CD4-positive, alpha-beta T cell treated with Interferon alpha-2 for 1 hour (primary cell): ENCODE measurements around the gene TNFRSF9.
A peak's percentile ranks its signal among the peaks of the same experiment; 100 is the strongest.
"Not testable (repeated sequence)": the region's sequence is repeated elsewhere in the genome, so short reads cannot be mapped to it uniquely, and the experiment has no call there.

ENCODE experiments used
- DNase-seq, 2 donors: peaks; one replicate each; pipeline ENCODE4 v3.0.0-alpha.2; 2020 to 2022

TNFRSF9 gene

GRCh38 chr1:7940745-7941436, at the start of gene TNFRSF9:
TNFRSF9 (minus strand) TSS chr1:7940839; CDS start chr1:7939994, 845 bp downstream.
- peak; percentile 65 to 73 for DNase-seq

GRCh38 chr1:7989762-7990428, 49.3 kb upstream of the TNFRSF9 start:
- no peak for DNase-seq

GRCh38 chr1:7988576-7988975, 47.9 kb upstream of the TNFRSF9 start:
- DNase-seq: no peak

DNA sequence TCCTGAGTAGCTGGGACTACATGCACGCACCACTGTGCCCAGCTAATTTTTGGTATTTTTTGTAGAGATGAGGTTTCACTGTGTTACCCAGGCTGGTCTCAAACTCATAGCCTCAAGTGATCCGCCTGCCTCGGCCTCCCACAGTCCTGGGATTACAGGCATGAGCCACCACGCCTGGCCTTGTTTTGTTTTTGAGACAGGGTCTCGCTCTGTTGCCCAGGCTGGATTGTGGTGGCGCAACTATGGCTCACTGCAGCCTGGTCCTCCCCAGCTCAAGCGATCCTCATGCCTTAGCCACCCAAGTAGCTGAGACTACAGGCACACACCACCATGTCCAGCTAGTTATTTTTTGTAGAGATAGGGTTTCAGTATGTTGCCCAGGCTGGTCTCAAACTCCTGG, 46.9 kb upstream of the TNFRSF9 start:
- no peak for DNase-seq

- DNase-seq: no peak
Observed at GRCh38 chr1:7985851-7986612, 45.4 kb upstream of the TNFRSF9 start.

DNA sequence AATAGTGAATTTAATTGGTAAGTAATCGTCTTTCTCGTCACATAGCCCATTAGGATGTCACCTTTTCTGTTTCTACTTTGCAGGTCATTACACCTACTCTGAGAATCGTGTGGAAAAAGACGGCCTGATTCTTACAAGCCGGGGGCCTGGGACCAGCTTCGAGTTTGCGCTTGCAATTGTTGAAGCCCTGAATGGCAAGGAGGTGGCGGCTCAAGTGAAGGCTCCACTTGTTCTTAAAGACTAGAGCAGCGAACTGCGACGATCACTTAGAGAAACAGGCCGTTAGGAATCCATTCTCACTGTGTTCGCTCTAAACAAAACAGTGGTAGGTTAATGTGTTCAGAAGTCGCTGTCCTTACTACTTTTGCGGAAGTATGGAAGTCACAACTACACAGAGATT, 44.2 kb upstream of the TNFRSF9 start:
- DNase-seq: no peak

GRCh38 chr1:7983086-7983778, 42.6 kb upstream of the TNFRSF9 start:
- DNase-seq: no peak

DNA sequence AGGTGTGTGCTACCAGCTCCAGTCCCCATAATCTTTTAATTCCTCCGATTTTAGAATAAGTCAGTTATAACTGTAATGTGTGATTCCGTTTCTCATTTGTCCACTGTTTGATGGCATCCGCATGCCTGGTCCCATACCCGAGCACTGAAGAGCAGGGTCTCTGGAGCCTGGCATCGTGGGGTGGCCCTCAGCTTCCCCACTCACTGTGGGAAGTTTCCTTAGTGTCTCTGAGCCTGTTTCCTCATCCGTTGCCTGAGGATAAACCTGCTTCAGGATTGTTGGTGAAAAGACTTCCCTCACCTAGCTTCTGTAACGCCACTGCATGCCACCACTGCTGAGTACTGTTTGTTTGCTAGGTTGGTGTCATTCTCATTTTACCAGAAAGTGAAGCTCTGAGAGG, 40.3 kb upstream of the TNFRSF9 start:
- no peak for DNase-seq

- DNase-seq: peak; percentile 11 to 36
Observed at GRCh38 chr1:7975212-7975865, 34.7 kb upstream of the TNFRSF9 start.

- DNase-seq: no peak
Observed at GRCh38 chr1:7973086-7973485, 32.4 kb upstream of the TNFRSF9 start.

DNA sequence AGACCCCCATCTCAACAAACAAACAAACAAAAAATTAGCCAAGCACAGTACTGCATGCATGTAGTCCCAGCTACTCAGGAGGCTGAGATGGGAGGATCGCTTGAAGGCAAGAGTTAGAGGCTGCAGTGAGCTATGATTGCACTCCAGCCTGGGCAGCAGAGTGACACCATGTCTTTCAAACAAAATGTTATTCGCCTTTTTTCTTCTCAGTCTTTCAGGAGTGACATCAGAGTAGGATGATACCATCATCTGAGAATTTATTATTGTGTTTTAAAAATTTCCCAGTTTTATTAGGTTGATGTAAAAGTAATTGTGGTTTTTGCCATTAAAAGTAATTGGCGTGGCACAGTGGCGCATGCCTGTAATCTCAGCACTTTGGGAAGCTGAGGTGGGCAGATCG, 31.6 kb upstream of the TNFRSF9 start:
- no peak for DNase-seq

DNA sequence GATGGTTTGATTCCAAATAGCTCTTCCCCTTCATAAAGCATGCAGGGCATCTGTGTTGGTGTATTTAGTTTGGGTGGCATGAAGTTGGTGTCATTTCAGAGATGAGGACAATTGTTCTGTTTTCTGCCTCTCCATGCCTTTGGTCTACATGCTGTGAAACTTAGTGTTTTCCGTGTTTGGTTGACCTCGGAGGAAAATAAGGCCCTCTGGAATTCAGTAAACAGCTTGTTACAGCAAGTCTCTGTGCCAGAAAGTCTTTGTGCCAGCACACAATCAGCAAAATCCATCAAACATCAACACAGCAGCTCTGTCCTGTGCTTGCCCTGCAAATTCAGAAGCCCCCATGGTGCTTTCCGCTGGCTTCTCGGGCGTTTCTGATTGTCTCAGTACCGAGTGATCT, 30.4 kb upstream of the TNFRSF9 start:
- no peak for DNase-seq

DNA sequence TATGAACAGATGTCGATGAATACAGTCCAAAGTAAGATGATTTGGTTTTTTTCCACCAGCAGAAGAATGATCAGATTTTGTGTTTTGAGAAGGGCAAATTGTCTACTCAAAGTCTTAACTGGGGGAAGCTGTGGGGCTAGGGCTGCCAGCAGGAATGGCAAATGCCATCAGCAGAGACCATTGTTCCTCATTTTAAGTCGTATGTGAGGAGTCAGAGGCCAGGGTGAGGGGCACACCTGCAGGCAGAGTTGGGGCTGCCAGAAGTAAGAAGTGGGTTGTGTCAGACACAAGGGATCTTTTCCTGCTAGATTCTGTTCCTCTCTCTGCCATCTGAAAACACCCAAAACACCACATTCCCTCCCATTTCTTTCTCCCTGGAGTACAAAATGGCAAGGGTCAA, 29.6 kb upstream of the TNFRSF9 start:
- no peak for DNase-seq

DNA sequence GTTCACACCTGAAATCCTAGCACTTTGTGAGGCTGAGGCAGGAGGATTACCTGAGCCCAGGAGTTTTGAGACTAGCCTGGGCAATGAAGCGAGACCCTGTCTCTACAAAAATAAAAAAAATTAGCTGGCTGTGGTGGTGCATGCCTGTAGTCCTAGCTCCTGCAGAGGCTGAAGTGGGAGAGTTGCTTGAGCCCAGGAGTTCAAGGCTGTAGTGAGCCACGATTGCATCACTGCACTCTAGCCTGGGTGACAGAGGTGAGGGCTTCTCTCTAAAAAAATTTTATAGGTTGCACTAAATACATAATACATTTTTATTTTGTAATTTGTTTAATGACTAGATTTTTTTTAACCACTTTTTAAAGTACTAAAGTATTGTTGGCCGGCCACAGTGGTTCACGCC, 27.0 kb upstream of the TNFRSF9 start:
- DNase-seq: no peak

DNA sequence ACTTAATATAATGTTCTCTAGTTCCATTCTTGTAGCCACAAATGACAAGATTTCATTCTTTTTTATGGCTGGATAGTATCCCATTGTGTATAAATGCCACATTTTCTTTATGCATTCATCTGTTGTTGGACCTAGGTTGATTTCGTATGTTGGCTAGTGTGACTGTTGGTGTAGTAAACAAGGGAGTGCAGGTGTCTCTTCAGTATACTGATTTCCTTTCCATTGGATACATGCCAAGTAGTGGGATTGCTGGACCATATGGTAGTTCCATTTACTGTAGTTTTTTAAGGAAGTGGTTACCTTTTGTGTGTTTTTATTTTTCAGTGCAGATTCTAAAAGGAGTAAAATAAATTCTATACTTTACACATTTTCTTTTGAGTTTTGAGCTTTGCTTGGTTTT, 26.6 kb upstream of the TNFRSF9 start:
- no peak for DNase-seq

- no peak for DNase-seq
Observed at GRCh38 chr1:7964476-7964875, 23.8 kb upstream of the TNFRSF9 start.

DNA sequence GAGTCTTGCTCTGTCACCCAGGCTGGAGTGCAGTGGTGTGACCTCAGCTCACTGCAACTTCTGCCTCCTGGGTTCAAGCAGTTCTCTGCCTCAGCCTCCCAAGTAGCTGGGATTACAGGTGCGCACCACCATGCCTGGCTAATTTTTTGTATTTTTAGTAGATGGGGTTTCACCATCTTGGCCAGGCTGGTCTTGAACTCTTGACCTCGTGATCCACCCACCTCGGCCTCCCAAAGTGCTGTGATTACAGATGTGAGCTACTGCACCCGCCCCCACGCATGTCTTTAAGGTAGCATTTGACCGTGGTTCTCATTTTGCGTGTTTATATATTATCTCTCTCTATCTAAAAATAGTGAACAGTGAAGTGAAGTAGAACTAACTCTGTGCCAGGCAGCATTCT, 23.2 kb upstream of the TNFRSF9 start:
- DNase-seq: not testable (repeated sequence)

GRCh38 chr1:7963378-7963730, 22.7 kb upstream of the TNFRSF9 start:
- DNase-seq: not testable (repeated sequence)

DNA sequence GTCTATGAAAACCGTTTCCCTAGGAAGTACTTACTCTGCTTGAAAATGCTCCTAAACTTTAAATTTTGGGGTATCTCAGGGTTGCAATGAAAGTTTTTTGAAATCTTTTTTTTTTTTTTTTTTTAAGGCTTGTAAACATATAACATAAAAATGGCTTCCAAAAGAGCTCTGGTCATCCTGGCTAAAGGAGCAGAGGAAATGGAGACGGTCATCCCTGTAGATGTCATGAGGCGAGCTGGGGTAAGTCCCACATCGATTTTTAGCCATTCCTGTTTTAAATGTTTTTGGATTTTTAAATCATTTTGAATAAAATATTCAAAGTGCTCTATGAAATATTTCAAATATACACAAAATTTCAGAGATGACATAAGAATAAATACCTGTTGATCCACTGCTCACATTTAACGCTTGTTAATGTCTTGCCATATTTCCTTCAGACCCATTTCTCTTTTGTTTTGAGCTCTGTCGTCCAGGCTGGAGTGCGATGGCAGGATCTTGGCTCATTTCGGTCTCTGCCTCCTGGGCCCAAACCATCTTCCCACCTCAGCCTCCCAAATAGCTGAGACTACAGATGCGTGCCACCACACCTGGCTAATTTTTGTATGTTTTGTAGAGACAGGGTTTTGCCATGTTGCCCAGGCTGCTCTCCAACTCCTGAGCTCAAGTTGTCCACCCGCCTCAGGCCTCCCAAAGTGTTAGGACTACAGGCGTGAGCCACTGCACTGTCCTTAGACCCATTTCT, 22.2 kb upstream of the TNFRSF9 start:
- no peak for DNase-seq

- peak; percentile 42 to 73 for DNase-seq
Observed at GRCh38 chr1:7962014-7962335, 21.3 kb upstream of the TNFRSF9 start.

DNA sequence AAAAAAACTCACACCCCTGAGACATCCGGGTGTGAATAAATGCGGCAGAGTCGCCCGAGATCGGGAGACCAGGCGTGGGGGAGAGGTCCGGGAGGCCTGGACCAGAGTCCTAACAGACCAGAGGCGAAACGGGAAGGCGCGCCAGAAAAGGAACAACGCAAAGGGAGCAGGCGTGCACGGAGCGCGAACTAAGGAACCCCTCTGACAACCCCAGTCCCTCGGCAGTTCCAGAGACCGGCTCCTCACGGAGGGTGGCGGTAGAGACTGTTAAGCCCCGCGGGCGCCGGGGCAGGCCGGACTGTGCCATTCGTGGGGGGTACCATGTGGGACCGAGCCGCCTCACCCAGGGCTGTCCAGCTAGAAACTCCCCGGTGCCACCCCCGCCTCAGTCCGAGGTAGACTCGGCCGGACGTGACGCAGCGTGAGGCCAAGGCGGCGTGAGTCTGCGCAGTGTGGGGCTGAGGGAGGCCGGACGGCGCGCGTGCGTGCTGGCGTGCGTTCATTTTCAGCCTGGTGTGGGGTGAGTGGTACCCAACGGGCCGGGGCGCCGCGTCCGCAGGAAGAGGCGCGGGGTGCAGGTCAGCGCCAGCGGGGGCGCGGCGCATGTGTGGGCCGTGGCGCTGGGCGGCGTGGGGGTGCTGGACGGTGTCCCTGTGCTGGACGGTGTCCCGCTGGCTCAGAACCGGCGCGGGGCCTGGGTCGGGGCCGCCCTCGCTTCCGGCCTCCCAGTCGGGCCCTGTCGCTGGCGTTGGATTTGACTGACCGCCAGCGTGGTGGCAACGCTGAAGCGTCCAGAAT, 20.8 kb upstream of the TNFRSF9 start, which contains the start of gene PARK7:
PARK7 (plus strand) TSS at position 496 of the 798 bp plus-strand sequence. CDS start 1,075 bp downstream, outside the sequence.
- DNase-seq: peak; percentile 100
